T-cell (primary cell): Measurements from ENCODE around the gene ANKH. TPM values are rescaled to one million over a fixed set of nuclear protein-coding genes. Genes with fewer than 3 reads are reported as not detected.

Source experiments
- ATAC-seq, 4 experiments: fragments of 200-7000 bp in 3 of 4; fragments of 150-1000 bp in 1 of 4; cut with Tn5 transposase; replicated peaks in 1 of 4; 1 replicate in 3 of 4; 2 replicates in 1 of 4; pipeline ENCODE4 v1.10.0; 2021; ENCODE audit warnings: moderate library complexity in 3 of 4, mild to moderate bottlenecking in 2 of 4, moderate number of reproducible peaks in 1 of 4
- CTCF ChIA-PET, 2 donors: fragments of 300-600 bp; sonication (Branson Sonifier 250); formaldehyde crosslinking; loops; one replicate each; lab custom pipeline; 2022; ENCODE audit warnings: antibody characterized with exemption in 2 of 2; lab: Charles Lee
- POLR2A ChIA-PET, 2 donors: fragments of 300-600 bp; sonication (Branson Sonifier 250); formaldehyde crosslinking; loops; one replicate each; lab custom pipeline; 2022; ENCODE audit warnings: antibody characterized with exemption in 2 of 2; lab: Charles Lee
- DNase-seq, 35 experiments: peaks; one replicate each; pipeline versions ENCODE4 v3.0.0 to v3.0.0-alpha.2; 2013 to 2023
- H3K27ac ChIP-seq: one replicate; pipeline ENCODE4 v1.5.1; 2013; ENCODE audit warnings: low read length
- H3K27me3 ChIP-seq, 2 experiments: replicated peaks in 1 of 2; 1 replicate in 1 of 2; 2 replicates in 1 of 2; pipeline versions ENCODE4 v1.6.1 to v1.7.0; 2013; ENCODE audit warnings: low read length in 1 of 2, mixed read lengths in 1 of 2; ENCODE audit not compliant: control insufficient read depth in 2 of 2, insufficient read depth in 2 of 2; ENCODE audit errors: extremely low read depth in 1 of 2
- H3K36me3 ChIP-seq, 2 donors: 1 replicate in 1 of 2; 2 replicates in 1 of 2; pipeline versions ENCODE4 v1.6.1 to v1.7.0; 2013; ENCODE audit warnings: low read length in 1 of 2; ENCODE audit not compliant: control insufficient read depth in 2 of 2, insufficient read depth in 1 of 2; ENCODE audit errors: extremely low read depth in 1 of 2
- H3K4me1 ChIP-seq, 2 experiments: 1 replicate in 1 of 2; 2 replicates in 1 of 2; pipeline versions ENCODE4 v1.6.1 to v1.7.0; 2013; ENCODE audit warnings: low read length in 2 of 2, mixed read lengths in 1 of 2; ENCODE audit not compliant: insufficient read depth in 2 of 2, control insufficient read depth in 1 of 2; ENCODE audit errors: extremely low read depth in 1 of 2
- H3K4me3 ChIP-seq, 2 donors: 1 replicate in 1 of 2; 2 replicates in 1 of 2; pipeline versions ENCODE4 v1.5.1 to v1.7.0; 2013; ENCODE audit warnings: mild to moderate bottlenecking in 2 of 2, low read length in 1 of 2, moderate library complexity in 1 of 2; ENCODE audit not compliant: control insufficient read depth in 1 of 2; ENCODE audit errors: extremely low read depth in 1 of 2
- H3K9me3 ChIP-seq: 2 replicates; pipeline ENCODE4 v1.7.0; 2013
- H3K27ac Mint-ChIP-seq, 2 donors: one replicate each; pipeline ENCODE4 v1.8.0; 2020 to 2021; ENCODE audit warnings: mild to moderate bottlenecking in 2 of 2, mixed read lengths in 2 of 2
- H3K27me3 Mint-ChIP-seq, 2 donors: one replicate each; pipeline ENCODE4 v1.8.0; 2021 to 2022; ENCODE audit warnings: mixed read lengths in 2 of 2
- H3K36me3 Mint-ChIP-seq: one replicate; pipeline ENCODE4 v1.8.0; 2021; ENCODE audit warnings: mixed read lengths
- H3K4me1 Mint-ChIP-seq, 3 donors: one replicate each; pipeline ENCODE4 v1.8.0; 2020 to 2022; ENCODE audit warnings: mixed read lengths in 3 of 3, mild to moderate bottlenecking in 1 of 3
- H3K4me3 Mint-ChIP-seq, 3 donors: one replicate each; pipeline ENCODE4 v1.8.0; 2020 to 2022; ENCODE audit warnings: mild to moderate bottlenecking in 3 of 3, mixed read lengths in 3 of 3, moderate library complexity in 3 of 3
- H3K9me3 Mint-ChIP-seq, 3 donors: one replicate each; pipeline ENCODE4 v1.8.0; 2020 to 2022; ENCODE audit warnings: mixed read lengths in 3 of 3
- WGBS: methylation state at CpG from one replicate; pipeline ENCODE4 v1.1.5; 2013; ENCODE audit warnings: missing lambda C conversion rate; ENCODE audit not compliant: insufficient coverage; 5-methylcytosine and 5-hydroxymethylcytosine counted together
- total RNA-seq, 35 experiments: library from RNA in 6 of 35; stranded (reverse) in 6 of 35; fragments of 120-200 nt in 1 of 35; gene quantifications; one replicate each; pipeline versions ENCODE4 v1.2.1 to v1.2.4 and lab custom pipeline; 2013 to 2026

Gene ANKH
- total RNA-seq, 5 donors from 2014 or later (not counting 1 experiment from before 2014, with no cell fraction given) = 98.9 to 200 (median 167) TPM

DNA sequence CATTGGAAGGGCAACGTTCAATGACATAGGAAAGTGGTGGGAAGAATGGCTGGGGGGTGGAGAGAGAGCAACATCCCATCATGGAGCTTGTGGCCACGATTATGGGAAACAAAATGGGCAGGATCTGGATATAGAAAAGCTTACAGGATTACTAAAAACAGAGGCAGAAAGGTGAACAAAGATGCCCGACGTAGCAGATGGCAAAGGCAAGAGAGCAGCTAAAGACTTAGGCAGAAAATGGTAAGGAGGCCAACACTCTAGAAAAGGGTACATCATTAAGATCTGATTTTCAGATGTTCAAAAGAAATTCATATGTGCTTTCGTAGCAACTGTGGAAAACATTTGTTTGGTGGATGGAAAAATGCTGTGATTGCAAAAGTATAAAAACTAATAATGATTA is 104.5 kb downstream of the ANKH start:
- DNase-seq (no peak), ATAC-seq (no peak)
- Histone ChIP-seq H3K27ac (no peak overlapping the region), H3K9me3 (no peaks in the 10 kb centered on the region), H3K27me3 (no peaks in the 10 kb centered on the region), H3K4me3 (no peak overlapping the region), H3K4me1 (peaks cover 0 to 3% of the 10 kb centered on the region in 2 experiments), H3K36me3 (peaks cover 3 to 12% of the 10 kb centered on the region in 2 donors)
- Mint-ChIP-seq H3K27ac (no peak overlapping the region), H3K4me1 (peaks cover 6 to 33% (median 31%) of the 10 kb centered on the region in 3 donors), H3K4me3 (no peak overlapping the region), H3K36me3 (peaks cover 40% of the 10 kb centered on the region), H3K27me3 (no peaks in the 10 kb centered on the region), H3K9me3 (no peaks in the 10 kb centered on the region)
- WGBS = 86% methylated on average over 4 of the region's 5 CpGs
- ChIA-PET POLR2A (interaction anchor here in 1 of 2 donors (0.6 to 0.7 kb wide), 2 partner anchors 65 to 164 kb away, joined by 3 to 4 read pairs; no protein-coding TSS in a partner anchor), CTCF (no interaction called here)

DNA sequence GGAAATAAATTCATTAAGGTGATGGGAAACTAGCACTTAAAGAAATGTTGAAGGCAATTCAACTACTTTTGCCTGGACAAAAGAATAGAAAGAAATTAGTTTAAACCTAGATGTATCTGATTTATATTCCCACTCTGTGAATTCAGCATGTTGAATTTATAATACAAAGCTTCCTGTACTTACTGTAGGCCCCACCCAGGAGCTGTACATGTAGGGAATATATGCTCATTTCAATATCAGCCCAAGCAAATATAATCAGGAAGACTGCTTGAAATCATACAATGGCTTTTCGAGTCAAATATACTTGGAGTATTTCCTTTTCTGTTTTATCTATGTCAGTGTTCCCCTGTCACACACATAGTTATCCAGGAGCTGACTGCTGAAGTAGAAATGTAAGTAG is 105.0 kb downstream of the ANKH start:
- Histone ChIP-seq H3K9me3 (no peaks in the 10 kb centered on the region), H3K4me3 (no peak overlapping the region), H3K27me3 (no peaks in the 10 kb centered on the region), H3K36me3 (peaks cover 3 to 12% of the 10 kb centered on the region in 2 donors), H3K4me1 (peaks cover 0 to 3% of the 10 kb centered on the region in 2 experiments), H3K27ac (no peak overlapping the region)
- Mint-ChIP-seq H3K4me3 (no peak overlapping the region), H3K4me1 (peaks cover 6 to 32% (median 31%) of the 10 kb centered on the region in 3 donors), H3K27me3 (no peaks in the 10 kb centered on the region), H3K9me3 (no peaks in the 10 kb centered on the region), H3K36me3 (peaks cover 41% of the 10 kb centered on the region), H3K27ac (no peak overlapping the region)
- no peak for ATAC-seq
- POLR2A ChIA-PET = interaction anchor here in 1 of 2 donors (0.6 kb wide), 1 partner anchor 164 kb away, joined by 4 read pairs; no protein-coding TSS in a partner anchor
- CTCF ChIA-PET = no interaction called here
- DNase-seq = no peak
- WGBS = no CpG with 5 or more reads among the region's 1 CpG

DNA sequence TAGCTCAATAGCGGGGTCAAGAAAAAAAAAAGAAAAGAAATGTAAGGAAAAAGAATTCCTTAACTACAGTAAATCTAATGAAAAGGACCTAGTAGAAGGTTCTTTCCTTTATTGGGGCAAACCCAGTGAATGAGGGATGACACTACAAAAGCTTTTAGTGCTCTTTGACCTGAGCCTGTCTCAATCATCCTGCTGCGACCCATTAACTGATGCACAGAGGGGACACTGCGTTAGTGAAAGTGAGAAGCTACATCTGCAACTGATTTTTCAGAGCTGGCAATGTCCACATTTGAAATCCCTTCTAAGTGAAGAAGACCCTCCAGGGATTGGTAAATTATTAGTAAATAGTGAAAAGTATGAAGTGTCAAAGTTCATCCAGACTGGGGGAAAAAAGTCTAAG is 106.0 kb downstream of the ANKH start:
- H3K27me3 ChIP-seq = no peaks in the 10 kb centered on the region
- Mint-ChIP-seq H3K27ac (no peak overlapping the region), H3K4me3 (no peak overlapping the region), H3K9me3 (no peaks in the 10 kb centered on the region), H3K27me3 (no peaks in the 10 kb centered on the region), H3K4me1 (peaks cover 6 to 24% (median 23%) of the 10 kb centered on the region in 3 donors), H3K36me3 (peaks cover 46% of the 10 kb centered on the region)
- POLR2A ChIA-PET = interaction anchor here in 1 of 2 donors (0.5 kb wide), 1 partner anchor 103 kb away, joined by 5 read pairs; no protein-coding TSS in a partner anchor
- CTCF ChIA-PET = interaction anchor here in 1 of 2 donors (0.6 kb wide), 1 partner anchor 80 kb away, joined by 6 read pairs; no protein-coding TSS in a partner anchor
- H3K4me3 ChIP-seq = no peak overlapping the region
- no peaks in the 10 kb centered on the region for H3K9me3 ChIP-seq
- DNase-seq (no peak), ATAC-seq (no peak)
- H3K4me1 ChIP-seq = peaks cover 0 to 3% of the 10 kb centered on the region in 2 experiments
- H3K36me3 ChIP-seq = peaks cover 3 to 12% of the 10 kb centered on the region in 2 donors
- no peak overlapping the region for H3K27ac ChIP-seq
- 100% methylated on average over 1 of the region's 3 CpGs for WGBS

DNA sequence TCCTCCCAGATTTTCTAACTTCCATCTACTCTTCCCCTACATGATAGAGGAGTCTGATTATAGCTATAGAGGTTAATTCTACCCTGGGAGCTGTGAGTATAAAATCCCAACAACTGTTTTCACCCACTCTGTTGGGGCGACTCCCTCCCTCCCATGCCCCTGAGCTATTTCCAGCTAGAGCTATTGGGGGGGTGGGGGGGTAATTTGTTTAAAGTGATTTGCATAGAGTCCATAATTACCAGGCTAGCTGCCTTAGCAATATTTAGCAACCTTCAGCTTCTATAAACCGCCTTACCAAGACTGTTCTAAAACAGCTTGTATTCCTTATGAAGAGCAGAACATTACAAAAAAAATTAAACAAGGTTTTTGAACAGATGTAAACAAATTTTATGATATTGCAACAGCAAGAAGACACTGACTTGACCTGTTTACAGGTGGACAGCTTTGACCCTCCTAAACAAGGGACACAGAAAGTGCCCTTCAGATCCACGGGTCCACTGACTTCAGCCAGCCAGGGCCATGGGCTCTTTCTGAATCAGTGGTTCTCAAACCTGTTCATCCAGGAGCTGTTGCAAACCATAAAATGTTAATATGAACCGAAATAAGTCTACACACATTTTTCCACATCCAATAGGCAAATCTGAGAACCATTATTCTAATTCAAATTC is 108.9 kb downstream of the ANKH start:
- ATAC-seq = no peak
- H3K27ac Mint-ChIP-seq = no peak overlapping the region
- POLR2A ChIA-PET = interaction anchor here in 1 of 2 donors (0.5 kb wide), 1 partner anchor 104 kb away, joined by 3 read pairs; no protein-coding TSS in a partner anchor
- H3K9me3 ChIP-seq = no peaks in the 10 kb centered on the region
- H3K36me3 ChIP-seq = peaks cover 0 to 12% of the 10 kb centered on the region in 2 donors
- no peak overlapping the region for H3K4me3 ChIP-seq
- peaks cover 5 to 8% (median 6%) of the 10 kb centered on the region in 3 donors for H3K4me1 Mint-ChIP-seq
- no peaks in the 10 kb centered on the region for H3K27me3 ChIP-seq
- no peak overlapping the region for H3K27ac ChIP-seq
- CTCF ChIA-PET = interaction anchor here (0.6 to 1.7 kb wide), 7 partner anchors 10 to 241 kb away, joined by 3 to 7 read pairs (median 3); no protein-coding TSS in a partner anchor
- peaks cover 0 to under 1% of the 10 kb centered on the region in 2 experiments for H3K4me1 ChIP-seq
- DNase-seq = no peak
- no peak overlapping the region for H3K4me3 Mint-ChIP-seq
- H3K36me3 Mint-ChIP-seq = peaks cover 35% of the 10 kb centered on the region
- no peaks in the 10 kb centered on the region for H3K9me3 Mint-ChIP-seq
- WGBS = 100% methylated on average over 1 of the region's 4 CpGs
- H3K27me3 Mint-ChIP-seq = no peaks in the 10 kb centered on the region

DNA sequence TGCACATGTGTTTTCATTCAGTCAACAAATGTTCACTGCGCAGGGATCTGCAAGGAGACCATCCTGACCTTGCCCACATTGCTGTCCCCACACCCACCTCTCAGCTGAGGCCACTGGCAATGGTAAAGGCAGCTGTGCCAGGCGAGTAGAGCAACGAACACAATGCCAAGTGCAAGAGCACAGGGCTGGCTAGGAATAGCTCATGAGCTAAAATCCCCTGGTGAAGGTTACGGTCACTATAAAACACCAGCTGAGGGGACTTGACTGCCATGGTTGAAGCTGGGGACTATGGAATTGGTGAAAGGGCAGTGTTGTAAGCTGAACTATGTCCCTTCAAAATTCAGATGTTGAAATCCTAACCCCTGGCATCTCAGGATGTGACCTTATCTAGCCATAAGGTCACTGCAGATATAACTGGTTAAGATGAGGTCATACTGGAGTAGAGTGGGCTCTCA is 111.0 kb downstream of the ANKH start:
- no peak overlapping the region for H3K4me3 Mint-ChIP-seq
- Histone ChIP-seq H3K36me3 (peaks cover under 1 to 8% of the 10 kb centered on the region in 2 donors), H3K9me3 (no peaks in the 10 kb centered on the region), H3K4me1 (no peaks in the 10 kb centered on the region), H3K27me3 (no peaks in the 10 kb centered on the region), H3K27ac (no peak overlapping the region), H3K4me3 (no peak overlapping the region)
- ATAC-seq (no peak), DNase-seq (no peak)
- ChIA-PET POLR2A (interaction anchor here (0.5 to 0.6 kb wide), 2 partner anchors 18 to 66 kb away, joined by 3 read pairs; no protein-coding TSS in a partner anchor), CTCF (interaction anchor here in 1 of 2 donors (0.7 kb wide), 1 partner anchor 370 kb away, joined by 3 read pairs; no protein-coding TSS in a partner anchor)
- no peaks in the 10 kb centered on the region for H3K27me3 Mint-ChIP-seq
- no peaks in the 10 kb centered on the region for H3K4me1 Mint-ChIP-seq
- peaks cover 27% of the 10 kb centered on the region for H3K36me3 Mint-ChIP-seq
- no peaks in the 10 kb centered on the region for H3K9me3 Mint-ChIP-seq
- peak overlapping the region in 1 of 2 donors; percentile 24 for H3K27ac Mint-ChIP-seq
- WGBS = 89% methylated on average over 3 of the region's 4 CpGs

DNA sequence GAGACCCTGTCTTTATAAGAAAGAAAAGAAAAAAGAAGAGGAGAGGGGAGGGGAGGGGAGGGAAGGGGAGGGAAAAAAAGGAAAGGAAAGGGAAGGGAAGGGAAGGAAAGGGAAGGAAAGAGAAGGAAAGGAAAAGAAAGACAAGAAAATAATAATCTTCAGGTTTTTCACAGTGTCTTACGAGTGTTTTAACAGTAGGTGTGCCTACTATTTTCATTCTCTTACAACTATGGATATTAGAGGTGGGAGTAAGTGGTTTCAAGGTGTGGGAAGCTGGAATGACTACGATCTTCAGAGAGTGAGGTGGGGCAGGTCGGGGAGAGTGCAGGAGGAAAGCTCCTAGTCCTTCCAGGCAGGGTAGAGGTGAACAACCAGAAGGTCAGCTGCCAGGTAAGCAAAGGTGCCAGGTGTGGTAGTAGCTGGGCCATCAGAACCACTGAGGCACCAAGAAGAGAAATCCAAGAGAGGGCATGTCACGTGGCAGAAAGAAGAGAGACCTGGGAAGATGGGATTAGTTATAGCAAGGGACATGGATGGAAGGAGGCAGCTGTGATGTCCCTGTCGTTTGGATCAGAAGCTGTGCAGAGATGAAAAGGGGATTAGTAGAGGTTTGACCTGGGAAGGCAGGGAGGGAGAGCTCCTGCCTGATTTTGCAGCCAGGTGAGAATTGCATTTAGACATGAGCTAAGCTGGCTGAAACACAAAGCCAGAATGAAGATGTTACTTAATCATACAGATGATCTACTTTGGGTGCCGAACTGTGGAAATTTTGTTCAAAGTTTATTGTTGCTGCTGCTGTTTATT is 111.6 kb downstream of the ANKH start:
- ATAC-seq (no peak), DNase-seq (no peak)
- Histone ChIP-seq H3K27ac (no peak overlapping the region), H3K9me3 (no peaks in the 10 kb centered on the region), H3K4me3 (no peak overlapping the region), H3K27me3 (no peaks in the 10 kb centered on the region), H3K36me3 (peaks cover 2 to 8% of the 10 kb centered on the region in 2 donors), H3K4me1 (no peaks in the 10 kb centered on the region)
- WGBS = 98% methylated on average over 4 of the region's 6 CpGs
- H3K27me3 Mint-ChIP-seq = no peaks in the 10 kb centered on the region
- no peaks in the 10 kb centered on the region for H3K9me3 Mint-ChIP-seq
- H3K4me1 Mint-ChIP-seq = no peaks in the 10 kb centered on the region
- H3K36me3 Mint-ChIP-seq = peaks cover 21% of the 10 kb centered on the region
- ChIA-PET POLR2A (interaction anchor here in 1 of 2 donors (0.6 kb wide), 1 partner anchor 19 kb away, joined by 3 read pairs; no protein-coding TSS in a partner anchor), CTCF (interaction anchor here (0.5 to 1.2 kb wide), 4 partner anchors 111 to 601 kb away, joined by 3 to 5 read pairs (median 4); no protein-coding TSS in a partner anchor)
- H3K4me3 Mint-ChIP-seq = no peak overlapping the region
- H3K27ac Mint-ChIP-seq = peak overlapping the region in 1 of 2 donors; percentile 24
